HG02943 (cell line): ENCODE data around the gene STK11IP.

Source experiments
- ATAC-seq: cut with Tn5 transposase; IDR thresholded peaks from one replicate; pipeline ENCODE4 v1.9.1; 2021; ENCODE audit warnings: mild to moderate bottlenecking, low read depth, moderate library complexity; ENCODE audit not compliant: unreplicated experiment

Gene STK11IP

GRCh38 chr2:219561179-219562048, 36.2 kb upstream of the STK11IP start:
- ATAC-seq = no peak

- no peak for ATAC-seq
Measured at GRCh38 chr2:219562049-219563020, 35.3 kb upstream of the STK11IP start.

GRCh38 chr2:219563271-219563928, 34.3 kb upstream of the STK11IP start:
- no peak for ATAC-seq

DNA sequence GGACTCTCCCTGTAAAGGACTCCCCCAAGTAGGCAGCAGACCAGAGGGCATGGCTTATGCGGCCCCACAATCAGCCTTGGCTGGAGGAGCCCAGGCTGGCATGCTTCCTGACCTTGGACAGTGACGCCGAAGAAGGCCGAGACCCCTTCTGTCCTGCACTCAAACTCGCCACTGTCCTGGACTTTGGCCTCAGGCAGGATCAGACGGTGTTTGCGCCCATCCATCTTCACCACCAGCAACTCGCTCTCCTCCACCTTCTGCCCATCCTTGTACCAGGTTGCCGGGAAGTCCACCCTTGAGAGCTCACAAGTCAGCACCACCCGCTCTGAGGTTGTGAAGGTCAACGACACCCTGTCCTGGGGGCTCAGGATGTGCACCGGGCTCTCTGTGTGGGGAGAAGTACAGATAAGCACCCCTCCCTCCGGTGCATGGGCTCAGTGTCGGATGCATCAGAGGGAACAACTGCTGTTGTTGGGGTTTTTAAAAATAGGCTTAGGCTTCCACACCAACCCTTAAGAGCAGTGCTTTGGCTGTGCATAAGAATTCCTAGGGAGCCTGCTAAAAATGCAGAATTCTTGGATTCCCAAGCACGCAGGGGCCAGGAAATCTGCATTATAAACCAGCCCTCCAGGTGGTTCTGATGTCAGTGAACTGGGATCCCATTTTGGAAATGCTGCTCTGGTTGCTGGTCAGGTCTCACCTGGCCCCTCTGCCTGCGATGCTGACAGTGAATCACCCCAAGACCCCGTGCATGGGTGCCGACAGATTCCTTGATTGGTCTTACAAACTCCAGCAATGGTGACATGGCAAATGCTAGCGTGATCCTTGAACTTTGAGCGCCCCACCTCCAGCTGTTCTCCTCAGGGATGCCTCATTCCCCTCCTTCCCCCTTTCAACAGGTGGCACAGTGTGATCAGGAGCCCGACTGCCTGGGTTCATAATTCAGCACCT, 32.3 kb upstream of the STK11IP start:
- no peak for ATAC-seq

GRCh38 chr2:219566640-219567039, 31.0 kb upstream of the STK11IP start:
- no peak for ATAC-seq

DNA sequence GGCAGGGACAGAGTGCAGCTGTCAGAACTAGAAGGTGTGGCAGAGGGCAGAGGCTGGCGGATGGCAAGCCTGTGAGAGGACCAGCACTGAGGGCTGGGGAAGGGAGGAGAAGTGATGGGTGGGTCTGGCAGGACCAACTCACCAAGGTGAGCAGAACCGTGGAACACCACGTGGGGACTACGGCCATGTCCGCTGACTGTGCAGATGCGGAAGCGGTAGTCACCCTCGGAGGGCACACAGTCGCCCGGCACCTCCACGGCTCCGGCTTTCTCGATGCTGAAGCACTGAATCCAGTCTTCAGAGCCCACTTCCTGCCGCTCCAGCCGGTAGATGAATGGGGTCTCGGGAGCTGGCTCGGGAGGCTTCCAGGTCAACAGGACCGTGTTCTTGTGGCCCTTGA, 30.5 kb upstream of the STK11IP start:
- no peak for ATAC-seq

DNA sequence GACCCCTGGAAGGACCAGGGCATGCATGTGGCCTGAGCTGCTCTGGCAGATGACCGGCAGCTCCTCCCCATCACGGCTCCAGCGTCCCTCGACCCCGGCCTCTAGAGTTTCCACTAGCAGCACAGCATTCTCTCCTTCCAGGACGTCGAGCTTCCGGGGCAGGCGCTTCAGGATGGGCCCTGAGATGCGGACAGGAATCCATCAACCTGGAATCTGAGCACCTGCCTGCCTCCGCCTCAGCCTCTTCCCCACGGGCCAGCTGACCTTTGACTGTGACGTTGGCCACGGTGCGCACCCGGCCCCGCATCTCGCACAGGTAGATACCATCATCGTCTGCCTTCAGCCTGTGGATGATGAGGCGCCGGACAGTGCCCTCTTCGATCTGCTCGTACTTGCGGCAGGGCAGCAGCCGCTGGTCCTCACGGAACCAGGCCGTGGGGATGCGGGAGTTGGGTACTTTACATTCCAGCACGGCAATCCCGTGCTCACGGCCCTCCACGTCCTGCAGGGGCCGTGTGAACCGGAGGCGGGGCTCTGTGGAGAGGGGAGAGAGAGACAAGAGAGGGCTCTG, 29.8 kb upstream of the STK11IP start:
- ATAC-seq = no peak

- ATAC-seq = no peak
Measured at GRCh38 chr2:219569041-219569440, 28.6 kb upstream of the STK11IP start.

- ATAC-seq = no peak
Measured at GRCh38 chr2:219569635-219570034, 28.0 kb upstream of the STK11IP start.

GRCh38 chr2:219570194-219570923, 27.3 kb upstream of the STK11IP start:
- ATAC-seq = no peak

DNA sequence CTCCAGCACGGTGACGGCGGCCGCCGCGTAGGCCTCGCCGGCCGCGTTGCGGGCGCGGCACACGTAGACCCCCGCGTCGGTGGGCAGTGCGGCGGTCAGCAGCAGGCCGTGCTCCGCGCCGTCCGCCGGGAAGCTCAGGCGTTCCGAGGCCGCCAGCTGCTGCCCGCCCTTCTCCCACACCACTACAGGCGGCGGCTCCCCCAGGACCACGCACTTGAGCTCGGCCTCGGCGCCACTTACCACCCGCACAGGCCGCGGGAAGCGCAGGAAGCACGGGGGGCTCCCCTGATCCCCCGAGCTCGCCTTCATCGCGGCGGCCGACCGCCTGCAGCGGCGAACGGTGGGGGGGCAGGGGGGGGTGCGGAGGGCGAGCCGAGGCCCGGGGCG, 26.7 kb upstream of the STK11IP start:
- no peak for ATAC-seq

- no peak for ATAC-seq
Measured at GRCh38 chr2:219571311-219572236, 26.1 kb upstream of the STK11IP start, which contains the start of gene OBSL1. Gene OBSL1 (minus strand): TSS chr2:219571539. CDS start chr2:219571232, 307 bp downstream.

GRCh38 chr2:219572237-219573001, 25.2 kb upstream of the STK11IP start, which contains the start of gene INHA:
Gene INHA (plus strand): TSS chr2:219572310. CDS start chr2:219572375, 65 bp downstream.
- ATAC-seq = no peak

DNA sequence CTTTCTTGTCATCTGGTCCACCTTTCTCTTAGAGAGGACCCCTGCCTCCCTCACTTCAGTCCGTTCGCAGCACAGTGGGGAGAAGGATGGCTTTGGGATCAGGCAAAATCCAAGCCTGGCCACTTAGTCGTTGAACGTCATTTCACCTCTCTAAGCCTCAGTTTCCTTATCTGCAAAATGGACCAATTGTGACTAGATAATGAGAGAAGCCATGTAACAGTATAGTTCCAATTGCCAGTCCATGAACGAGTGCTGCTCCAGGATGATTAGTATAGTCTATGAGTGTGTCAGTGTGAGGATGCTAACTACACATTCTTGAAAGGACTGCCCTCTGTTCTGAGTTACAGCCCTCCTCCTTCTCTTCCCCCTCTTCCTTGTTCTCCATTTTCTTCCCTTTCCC, 24.5 kb upstream of the STK11IP start:
- no peak for ATAC-seq

DNA sequence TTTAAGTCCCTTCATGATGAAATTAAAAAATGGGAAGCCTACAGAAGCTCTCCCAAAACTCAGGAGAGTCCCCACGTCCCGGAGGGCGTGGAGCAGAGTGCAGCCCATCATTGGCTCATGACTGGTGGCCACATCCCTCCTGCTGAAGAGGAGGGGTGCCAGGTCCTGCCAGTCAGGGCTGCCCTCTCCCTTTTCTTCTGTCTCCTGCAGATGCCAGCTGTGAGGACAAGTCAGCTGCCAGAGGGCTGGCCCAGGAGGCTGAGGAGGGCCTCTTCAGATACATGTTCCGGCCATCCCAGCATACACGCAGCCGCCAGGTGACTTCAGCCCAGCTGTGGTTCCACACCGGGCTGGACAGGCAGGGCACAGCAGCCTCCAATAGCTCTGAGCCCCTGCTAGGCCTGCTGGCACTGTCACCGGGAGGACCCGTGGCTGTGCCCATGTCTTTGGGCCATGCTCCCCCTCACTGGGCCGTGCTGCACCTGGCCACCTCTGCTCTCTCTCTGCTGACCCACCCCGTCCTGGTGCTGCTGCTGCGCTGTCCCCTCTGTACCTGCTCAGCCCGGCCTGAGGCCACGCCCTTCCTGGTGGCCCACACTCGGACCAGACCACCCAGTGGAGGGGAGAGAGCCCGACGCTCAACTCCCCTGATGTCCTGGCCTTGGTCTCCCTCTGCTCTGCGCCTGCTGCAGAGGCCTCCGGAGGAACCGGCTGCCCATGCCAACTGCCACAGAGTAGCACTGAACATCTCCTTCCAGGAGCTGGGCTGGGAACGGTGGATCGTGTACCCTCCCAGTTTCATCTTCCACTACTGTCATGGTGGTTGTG, 23.0 kb upstream of the STK11IP start:
- ATAC-seq = no peak
